Stimulated activated CD8-positive, alpha-beta memory T cell treated with anti-CD3 and anti-CD28 coated beads, Interleukin-15, amount 100 ng/mL, for 4 hours (primary cell): ENCODE data around the gene SRL.

Experiments used
- DNase-seq, 2 donors: peaks; one replicate each; pipeline ENCODE4 v3.0.0-alpha.2; 2020; ENCODE audit warnings: low read depth in 2 of 2

SRL gene

GRCh38 chr16:4202615-4203345, 39.1 kb downstream of the SRL start:
- no peak for DNase-seq

GRCh38 chr16:4200781-4201137, 41.1 kb downstream of the SRL start:
- DNase-seq = no peak

GRCh38 chr16:4200000-4200780, 41.7 kb downstream of the SRL start:
- DNase-seq = no peak

- no peak for DNase-seq
Observed at GRCh38 chr16:4198816-4199215, 43.1 kb downstream of the SRL start.

- no peak for DNase-seq
Observed at GRCh38 chr16:4194661-4195060, 47.2 kb downstream of the SRL start.

- DNase-seq = no peak
Observed at GRCh38 chr16:4193920-4194319, 48.0 kb downstream of the SRL start.

GRCh38 chr16:4192206-4192605, 49.7 kb downstream of the SRL start:
- no peak for DNase-seq

- no peak for DNase-seq
Observed at GRCh38 chr16:4190712-4191333, 51.1 kb downstream of the SRL start.

- DNase-seq = no peak
Observed at GRCh38 chr16:4190086-4190485, 51.8 kb downstream of the SRL start.

- no peak for DNase-seq
Observed at GRCh38 chr16:4184038-4184702, 57.7 kb downstream of the SRL start.

GRCh38 chr16:4183237-4184037, 58.4 kb downstream of the SRL start:
- peak; percentile 70 to 83 for DNase-seq

- no peak for DNase-seq
Observed at GRCh38 chr16:4182581-4183236, 59.2 kb downstream of the SRL start.

- DNase-seq = no peak
Observed at GRCh38 chr16:4180511-4180910, 61.4 kb downstream of the SRL start.

- no peak for DNase-seq
Observed at GRCh38 chr16:4179763-4180260, 62.1 kb downstream of the SRL start.

- DNase-seq = no peak
Observed at GRCh38 chr16:4179020-4179419, 62.9 kb downstream of the SRL start.

- DNase-seq = no peak
Observed at GRCh38 chr16:4178468-4179010, 63.3 kb downstream of the SRL start.

- no peak for DNase-seq
Observed at GRCh38 chr16:4176906-4177417, 64.9 kb downstream of the SRL start.

- DNase-seq = no peak
Observed at GRCh38 chr16:4175849-4176248, 66.0 kb downstream of the SRL start.

- no peak for DNase-seq
Observed at GRCh38 chr16:4172070-4172469, 69.8 kb downstream of the SRL start.

GRCh38 chr16:4169415-4169814, 72.5 kb downstream of the SRL start:
- no peak for DNase-seq
